Neuronal stem cell (in vitro differentiated cells): ENCODE data around the gene MARK3.

ENCODE experiments used
- DNase-seq: peaks from one replicate; pipeline ENCODE4 v3.0.0-alpha.2; 2013; ENCODE audit warnings: low spot score
- H2AFZ ChIP-seq: one replicate; pipeline ENCODE4 v1.6.1; 2013; ENCODE audit warnings: mild to moderate bottlenecking, low read length, inconsistent platforms
- H2AK5ac ChIP-seq: 2 replicates; pipeline ENCODE4 v1.6.1; 2013; ENCODE audit warnings: low read depth, mild to moderate bottlenecking, inconsistent platforms, low read length, moderate library complexity, mixed read lengths
- H2BK120ac ChIP-seq: 2 replicates; pipeline ENCODE4 v1.6.1; 2013; ENCODE audit warnings: low read depth, mild to moderate bottlenecking, inconsistent platforms, low read length, moderate library complexity, mixed read lengths
- H2BK12ac ChIP-seq: one replicate; pipeline ENCODE4 v1.6.1; 2013; ENCODE audit warnings: low read length, inconsistent platforms
- H2BK15ac ChIP-seq: 2 replicates; pipeline ENCODE4 v1.6.1; 2013; ENCODE audit warnings: mild to moderate bottlenecking, low read length, inconsistent platforms, mixed read lengths
- H2BK5ac ChIP-seq: one replicate; pipeline ENCODE4 v1.6.1; 2013; ENCODE audit warnings: inconsistent platforms, mild to moderate bottlenecking, low read length, moderate library complexity
- H3K14ac ChIP-seq: one replicate; pipeline ENCODE4 v1.6.1; 2013; ENCODE audit warnings: low read length, inconsistent platforms
- H3K18ac ChIP-seq: 2 replicates; pipeline ENCODE4 v1.6.1; 2013; ENCODE audit warnings: low read length, inconsistent platforms
- H3K23ac ChIP-seq: 2 replicates; pipeline ENCODE4 v1.6.1; 2013; ENCODE audit warnings: low read depth, mild to moderate bottlenecking, mixed read lengths, low read length, inconsistent platforms; ENCODE audit not compliant: poor library complexity
- H3K27ac ChIP-seq: replicated peaks from 3 replicates; pipeline ENCODE4 v1.5.1; 2013; ENCODE audit warnings: low read length, inconsistent platforms
- H3K27me3 ChIP-seq, 3 experiments: 2 replicates each; pipeline ENCODE4 v1.6.1; 2013; ENCODE audit warnings: low read length in 3 of 3, mild to moderate bottlenecking in 2 of 3, inconsistent platforms in 1 of 3, low read depth in 1 of 3, mixed read lengths in 1 of 3, moderate library complexity in 1 of 3; ENCODE audit not compliant: control insufficient read depth in 3 of 3, insufficient read depth in 3 of 3
- H3K36me3 ChIP-seq, 2 donors: replicated peaks in 1 of 2; 2 replicates each; pipeline ENCODE4 v1.6.1; 2013; ENCODE audit warnings: low read length in 2 of 2; ENCODE audit not compliant: control insufficient read depth in 2 of 2, insufficient read depth in 2 of 2
- H3K4ac ChIP-seq: 2 replicates; pipeline ENCODE4 v1.6.1; 2013; ENCODE audit warnings: inconsistent platforms, mild to moderate bottlenecking, low read length, moderate library complexity
- H3K4me1 ChIP-seq, 2 donors: 1 replicate in 1 of 2; 2 replicates in 1 of 2; pipeline ENCODE4 v1.6.1; 2013; ENCODE audit warnings: low read length in 2 of 2, low read depth in 1 of 2; ENCODE audit not compliant: control insufficient read depth in 2 of 2, insufficient read depth in 1 of 2
- H3K4me2 ChIP-seq: one replicate; pipeline ENCODE4 v1.6.1; 2013; ENCODE audit warnings: mild to moderate bottlenecking, low read length, inconsistent platforms; ENCODE audit not compliant: insufficient read depth, poor library complexity, severe bottlenecking
- H3K4me3 ChIP-seq, 2 donors: 2 replicates each; pipeline ENCODE4 v1.5.1; 2013; ENCODE audit warnings: low read length in 2 of 2, mild to moderate bottlenecking in 2 of 2, inconsistent platforms in 1 of 2, moderate library complexity in 1 of 2
- H3K79me1 ChIP-seq: one replicate; pipeline ENCODE4 v1.6.1; 2013; ENCODE audit warnings: low read depth, mild to moderate bottlenecking, inconsistent platforms, low read length, moderate library complexity
- H3K9ac ChIP-seq: one replicate; pipeline ENCODE4 v1.6.1; 2013; ENCODE audit warnings: mild to moderate bottlenecking, low read depth, low read length, inconsistent platforms; ENCODE audit not compliant: poor library complexity
- H3K9me3 ChIP-seq, 2 donors: replicated peaks in 1 of 2; 2 replicates each; pipeline versions ENCODE3 to v1.6.1; 2013; ENCODE audit warnings: low read length in 2 of 2, mild to moderate bottlenecking in 2 of 2, inconsistent platforms in 1 of 2, low read depth in 1 of 2, mixed read lengths in 1 of 2, moderate library complexity in 1 of 2; ENCODE audit not compliant: control insufficient read depth in 2 of 2, insufficient read depth in 1 of 2
- H4K8ac ChIP-seq: one replicate; pipeline ENCODE4 v1.6.1; 2013; ENCODE audit warnings: low read depth, mild to moderate bottlenecking, inconsistent platforms, low read length, moderate library complexity
- H4K91ac ChIP-seq: one replicate; pipeline ENCODE4 v1.6.1; 2013; ENCODE audit warnings: low read length, low read depth, mild to moderate bottlenecking, inconsistent platforms; ENCODE audit not compliant: poor library complexity
- WGBS, 2 donors: extraction: QIAGEN DNeasy Blood & Tissue Kit; methylation state at CpG; one replicate each; pipeline ENCODE4 v1.1.7; 2013; ENCODE audit warnings: missing lambda C conversion rate in 2 of 2, mixed read lengths in 1 of 2; ENCODE audit not compliant: insufficient read length in 2 of 2, insufficient replicate concordance in 1 of 2; ENCODE audit errors: extremely low coverage in 2 of 2; 5-methylcytosine and 5-hydroxymethylcytosine counted together

Gene MARK3

GRCh38 chr14:103385929-103386712, 906 bp downstream of the MARK3 start:
- Histone ChIP-seq H3K14ac (peak overlapping the region; percentile 95), H3K9me3 (peaks cover 0 to 5% of the 10 kb centered on the region in 2 donors), H3K4ac (no peak overlapping the region), H2BK15ac (no peak overlapping the region), H2BK5ac (peak overlapping the region; percentile 99), H3K23ac (peak overlapping the region; percentile 92), H3K18ac (peak overlapping the region; percentile 99), H2AK5ac (peak overlapping the region; percentile 95), H3K27ac (peak overlapping the region; percentile 93), H3K27me3 (no peaks in the 10 kb centered on the region), H2BK120ac (no peak overlapping the region), H3K79me1 (peaks cover 7% of the 10 kb centered on the region), H3K4me2 (peak overlapping the region; percentile 81), H2AFZ (peak overlapping the region; percentile 97), H4K8ac (no peak overlapping the region), H3K36me3 (peaks cover 0 to 8% of the 10 kb centered on the region in 2 donors), H2BK12ac (no peak overlapping the region), H3K4me3 (peak overlapping the region; percentile 99), H3K4me1 (peaks cover 3 to 7% of the 10 kb centered on the region in 2 donors), H3K9ac (peak overlapping the region; percentile 99), H4K91ac (no peak overlapping the region)
- WGBS, 2 donors = no CpG with 5 or more reads among the region's 44 CpGs
- no peak for DNase-seq

GRCh38 chr14:103386713-103387329, 1.6 kb downstream of the MARK3 start:
- peaks cover 0 to 8% of the 10 kb centered on the region in 2 donors for H3K36me3 ChIP-seq
- no peak overlapping the region for H4K8ac ChIP-seq
- H3K27ac ChIP-seq = no peak overlapping the region
- H3K9ac ChIP-seq = no peak overlapping the region
- no peak overlapping the region for H3K4ac ChIP-seq
- H3K27me3 ChIP-seq = no peaks in the 10 kb centered on the region
- WGBS, 2 donors = no CpG with 5 or more reads among the region's 9 CpGs
- H2BK12ac ChIP-seq = no peak overlapping the region
- H3K4me3 ChIP-seq = peak overlapping the region; percentile 99
- no peak overlapping the region for H4K91ac ChIP-seq
- H2BK5ac ChIP-seq = no peak overlapping the region
- DNase-seq = no peak
- H3K23ac ChIP-seq = no peak overlapping the region
- no peak overlapping the region for H2BK15ac ChIP-seq
- H3K18ac ChIP-seq = no peak overlapping the region
- H3K14ac ChIP-seq = no peak overlapping the region
- peaks cover 0 to 5% of the 10 kb centered on the region in 2 donors for H3K9me3 ChIP-seq
- no peak overlapping the region for H2BK120ac ChIP-seq
- no peak overlapping the region for H2AK5ac ChIP-seq
- H3K79me1 ChIP-seq = peaks cover 7% of the 10 kb centered on the region
- H3K4me1 ChIP-seq = peaks cover 3 to 7% of the 10 kb centered on the region in 2 donors
- no peak overlapping the region for H2AFZ ChIP-seq
- H3K4me2 ChIP-seq = peak overlapping the region; percentile 81

- no peak overlapping the region for H2AFZ ChIP-seq
- peaks cover 3 to 7% of the 10 kb centered on the region in 2 donors for H3K4me1 ChIP-seq
- H3K4me3 ChIP-seq = no peak overlapping the region
- no peak overlapping the region for H2BK120ac ChIP-seq
- H2BK15ac ChIP-seq = no peak overlapping the region
- H2AK5ac ChIP-seq = no peak overlapping the region
- no peak overlapping the region for H3K9ac ChIP-seq
- H3K14ac ChIP-seq = no peak overlapping the region
- no peak overlapping the region for H4K91ac ChIP-seq
- no CpG with 5 or more reads among the region's 1 CpG for WGBS, 2 donors
- no peak overlapping the region for H3K27ac ChIP-seq
- H3K4ac ChIP-seq = no peak overlapping the region
- H3K9me3 ChIP-seq = peaks cover 0 to 5% of the 10 kb centered on the region in 2 donors
- H3K23ac ChIP-seq = no peak overlapping the region
- H2BK5ac ChIP-seq = no peak overlapping the region
- peaks cover 0 to 8% of the 10 kb centered on the region in 2 donors for H3K36me3 ChIP-seq
- H3K79me1 ChIP-seq = peaks cover 7% of the 10 kb centered on the region
- no peak overlapping the region for H4K8ac ChIP-seq
- H2BK12ac ChIP-seq = no peak overlapping the region
- no peak overlapping the region for H3K18ac ChIP-seq
- no peak for DNase-seq
- H3K4me2 ChIP-seq = no peak overlapping the region
- no peaks in the 10 kb centered on the region for H3K27me3 ChIP-seq
Observed at GRCh38 chr14:103388664-103389063, 3.4 kb downstream of the MARK3 start.

GRCh38 chr14:103390605-103391004, 5.4 kb downstream of the MARK3 start:
- Histone ChIP-seq H3K9me3 (peaks cover 0 to 5% of the 10 kb centered on the region in 2 donors), H2BK5ac (no peak overlapping the region), H4K8ac (no peak overlapping the region), H3K9ac (no peak overlapping the region), H3K27ac (no peak overlapping the region), H2AK5ac (no peak overlapping the region), H3K4me2 (no peak overlapping the region), H2BK12ac (no peak overlapping the region), H3K4me3 (no peak overlapping the region), H4K91ac (no peak overlapping the region), H2AFZ (no peak overlapping the region), H3K23ac (no peak overlapping the region), H3K14ac (no peak overlapping the region), H2BK15ac (no peak overlapping the region), H3K79me1 (peaks cover 9% of the 10 kb centered on the region), H3K18ac (no peak overlapping the region), H3K27me3 (no peaks in the 10 kb centered on the region), H2BK120ac (no peak overlapping the region), H3K4ac (no peak overlapping the region), H3K4me1 (peaks cover 3 to 9% of the 10 kb centered on the region in 2 donors), H3K36me3 (peaks cover 0 to 8% of the 10 kb centered on the region in 2 donors)
- WGBS, 2 donors = no CpG with 5 or more reads among the region's 4 CpGs
- no peak for DNase-seq
